HG03139 (cell line): ENCODE measurements around the gene SMYD1.

Experiments used
- ATAC-seq: cut with Tn5 transposase; IDR thresholded peaks from one replicate; pipeline ENCODE4 v1.9.1; 2021; ENCODE audit not compliant: unreplicated experiment

SMYD1 gene

GRCh38 chr2:88121678-88122077 is 54.1 kb downstream of the SMYD1 start:
- ATAC-seq = no peak

DNA sequence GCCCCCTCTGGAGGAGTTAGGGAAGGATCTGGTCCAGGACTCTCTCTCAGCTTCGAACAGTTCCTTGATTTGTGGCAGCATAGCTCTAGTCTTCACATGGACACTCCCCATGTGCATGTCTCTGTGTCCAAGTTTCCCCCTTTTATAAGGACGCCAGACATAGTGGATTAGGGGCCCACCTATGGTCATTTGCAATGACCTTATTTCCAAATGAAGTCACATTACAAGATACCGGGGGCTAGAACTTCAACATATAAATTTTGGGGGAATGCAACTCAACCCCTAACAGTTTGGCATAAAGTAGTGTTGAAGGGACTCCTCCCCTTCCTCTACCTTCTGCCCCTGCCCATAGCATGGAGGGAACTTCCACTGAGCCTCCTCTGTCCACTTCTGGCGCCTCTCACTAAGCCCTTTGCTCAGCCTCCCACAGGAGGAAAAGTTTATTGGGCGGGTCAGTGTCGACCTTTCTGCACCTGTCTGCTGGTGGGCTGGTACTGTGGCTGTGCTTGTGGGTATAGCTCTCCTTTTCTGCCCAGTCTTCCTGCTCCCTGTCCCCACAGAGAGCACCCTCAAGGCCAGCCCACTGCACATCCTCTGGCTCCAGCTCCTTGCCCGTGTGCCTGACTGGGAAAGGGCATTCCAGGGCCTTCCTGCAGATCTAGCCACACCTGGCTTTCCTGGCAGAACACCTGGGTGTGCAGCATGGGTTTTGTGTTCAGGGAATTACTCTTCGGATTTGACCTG is 54.7 kb downstream of the SMYD1 start:
- ATAC-seq = no peak

- ATAC-seq = no peak
Observed at GRCh38 chr2:88123164-88123974, 55.7 kb downstream of the SMYD1 start.

GRCh38 chr2:88123975-88124917 is 56.6 kb downstream of the SMYD1 start:
- no peak for ATAC-seq

DNA sequence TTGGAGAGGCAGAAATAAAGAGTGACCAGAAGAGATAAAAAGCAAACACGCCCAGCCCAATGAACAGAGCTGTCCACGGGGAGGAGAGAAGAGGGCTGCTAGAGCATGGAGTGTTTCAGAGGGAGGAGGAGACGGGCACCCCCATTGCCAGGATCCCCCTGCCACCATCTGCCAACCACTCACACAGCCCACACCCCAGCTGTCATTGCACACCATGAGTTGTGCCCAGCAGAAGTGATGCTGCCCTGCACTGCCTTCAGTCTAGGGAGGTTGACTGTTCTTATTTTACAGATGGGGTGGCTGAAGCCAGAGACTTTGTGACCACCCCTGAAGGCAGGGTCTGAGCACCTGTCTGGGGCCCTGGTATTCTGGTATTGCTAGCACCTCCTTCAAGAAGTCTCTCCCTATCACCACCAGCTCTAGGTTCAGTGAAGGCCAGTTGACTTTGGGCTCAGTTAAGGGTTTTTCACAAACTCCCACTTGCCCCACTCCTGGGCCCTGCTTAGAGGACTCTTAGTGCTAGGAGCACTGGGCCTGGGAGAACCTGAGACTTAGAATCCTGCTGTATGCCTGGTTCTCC is 57.8 kb downstream of the SMYD1 start:
- ATAC-seq = no peak

DNA sequence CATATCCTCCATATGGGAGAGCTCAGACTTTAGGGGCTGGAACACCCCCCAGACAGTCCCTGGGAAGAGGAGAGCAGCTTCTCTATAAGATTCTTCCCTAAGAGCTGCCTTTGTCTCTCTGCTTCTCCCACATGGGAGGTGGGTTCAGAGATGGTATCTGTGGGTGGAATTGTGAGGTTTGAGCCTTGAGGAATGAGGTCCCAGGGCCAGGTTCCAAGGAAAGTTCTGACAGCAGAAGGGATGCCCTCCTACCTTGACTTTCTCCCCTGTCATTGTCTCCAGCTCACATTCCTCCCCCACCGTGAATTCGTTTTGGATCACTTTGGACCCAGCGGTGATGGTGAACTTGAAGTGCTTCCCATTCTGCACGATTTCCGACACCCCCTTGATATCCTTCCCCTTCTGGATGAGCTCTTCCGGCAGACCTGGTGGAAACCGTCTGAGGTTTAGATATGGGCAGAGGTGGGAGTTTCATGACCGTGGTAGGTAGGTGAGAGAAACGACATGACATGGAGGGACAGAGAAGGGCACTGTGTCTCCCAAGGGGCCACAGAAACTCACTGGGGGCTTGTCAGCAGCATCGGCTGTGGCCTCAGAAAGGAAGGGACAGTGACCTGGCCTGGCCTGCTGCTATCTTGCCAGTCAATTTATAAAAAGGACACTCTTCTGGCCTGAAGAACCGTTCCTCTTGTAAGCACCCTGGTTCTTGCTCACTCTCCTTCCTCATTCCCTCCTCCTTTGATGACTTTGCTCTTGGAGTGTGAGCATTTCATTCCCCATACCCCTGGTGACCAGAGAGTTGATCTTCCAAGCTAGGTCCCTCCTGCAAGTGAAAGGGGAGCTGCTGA is 58.5 kb downstream of the SMYD1 start:
- ATAC-seq = no peak

GRCh38 chr2:88126772-88127637 is 59.4 kb downstream of the SMYD1 start:
- no peak for ATAC-seq

DNA sequence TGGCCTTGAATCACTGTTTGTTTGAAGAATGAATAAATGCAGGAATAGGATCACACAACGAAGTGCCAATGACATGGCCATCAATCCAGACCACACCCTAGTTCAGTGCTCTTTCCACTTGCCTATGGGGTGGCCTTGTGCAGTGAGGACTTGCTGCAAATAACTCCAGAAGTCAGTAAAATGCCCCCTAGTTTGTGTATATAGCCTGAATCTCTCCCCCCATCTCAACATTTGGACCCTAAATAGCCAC is 59.9 kb downstream of the SMYD1 start:
- no peak for ATAC-seq

- ATAC-seq = no peak
Observed at GRCh38 chr2:88127888-88128653, 60.4 kb downstream of the SMYD1 start, which contains the start of gene FABP1. TSS of gene FABP1 (minus strand) at chr2:88128062. CDS start at chr2:88128017, 45 bp downstream.

DNA sequence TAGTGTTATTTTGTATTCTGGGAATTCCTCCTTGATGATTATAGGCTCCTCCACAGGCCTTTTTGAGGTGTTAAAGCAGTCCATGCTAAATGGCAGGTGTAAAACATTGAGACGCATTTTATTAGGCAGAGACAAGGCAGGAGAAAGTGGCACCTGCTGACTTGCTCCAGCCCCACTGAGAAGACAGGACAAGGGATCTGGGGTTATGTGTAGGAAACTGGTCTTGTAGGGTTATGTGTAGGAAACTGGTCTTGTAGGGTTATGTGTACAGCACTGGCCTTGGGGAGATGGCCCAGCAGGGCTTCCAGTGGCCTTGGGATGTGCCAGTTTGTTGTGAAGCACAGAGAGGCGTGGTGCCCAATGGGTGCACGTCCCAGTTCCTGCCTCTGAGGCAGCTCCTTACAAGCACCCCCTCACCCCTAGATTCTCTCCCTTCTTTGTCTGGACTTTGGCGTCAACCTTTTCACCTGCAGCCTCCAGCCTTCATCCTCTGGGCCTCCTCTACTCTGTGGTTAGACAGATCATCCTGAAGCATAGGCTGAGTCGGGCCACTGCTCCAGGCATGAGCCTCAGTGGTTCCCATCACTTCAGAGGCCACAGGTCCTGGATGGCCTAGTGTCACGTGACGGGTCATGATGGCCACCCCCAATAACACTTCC is 61.2 kb downstream of the SMYD1 start:
- ATAC-seq = no peak

- no peak for ATAC-seq
Observed at GRCh38 chr2:88129313-88129959, 61.8 kb downstream of the SMYD1 start.

- ATAC-seq = no peak
Observed at GRCh38 chr2:88131201-88131998, 63.8 kb downstream of the SMYD1 start.

- no peak for ATAC-seq
Observed at GRCh38 chr2:88131999-88132368, 64.4 kb downstream of the SMYD1 start.

GRCh38 chr2:88133875-88134274 is 66.2 kb downstream of the SMYD1 start:
- ATAC-seq = no peak

- no peak for ATAC-seq
Observed at GRCh38 chr2:88136817-88137216, 69.2 kb downstream of the SMYD1 start.

- ATAC-seq = no peak
Observed at GRCh38 chr2:88137833-88138232, 70.2 kb downstream of the SMYD1 start.

- no peak for ATAC-seq
Observed at GRCh38 chr2:88139203-88139702, 71.6 kb downstream of the SMYD1 start.
